Endodermal cell (in vitro differentiated cells): ENCODE measurements around the gene TFPI2. TPM values are rescaled to one million over a fixed set of nuclear protein-coding genes. Genes with fewer than 3 reads are reported as not detected.

Experiments used
- DNase-seq: peaks from one replicate; pipeline ENCODE4 v3.0.0-alpha.2; 2017
- H3K27ac ChIP-seq: 2 replicates; pipeline ENCODE4 v1.5.1; 2013; ENCODE audit warnings: mild to moderate bottlenecking, low read depth, low read length, moderate library complexity
- H3K27me3 ChIP-seq: 2 replicates; pipeline ENCODE4 v1.6.1; 2013; ENCODE audit warnings: mild to moderate bottlenecking, low read length, moderate library complexity; ENCODE audit not compliant: insufficient read depth, control insufficient read depth, poor library complexity, severe bottlenecking
- H3K36me3 ChIP-seq: 2 replicates; pipeline ENCODE4 v1.7.0; 2013; ENCODE audit warnings: mild to moderate bottlenecking, low read length, moderate library complexity; ENCODE audit not compliant: control insufficient read depth, insufficient read depth
- H3K4me1 ChIP-seq: one replicate; pipeline ENCODE4 v1.7.0; 2013; ENCODE audit warnings: low read length; ENCODE audit not compliant: control insufficient read depth, insufficient read depth
- H3K4me3 ChIP-seq: 2 replicates; pipeline ENCODE4 v1.5.1; 2013; ENCODE audit warnings: mild to moderate bottlenecking, low read length, moderate library complexity
- H3K9ac ChIP-seq: 2 replicates; pipeline ENCODE4 v1.6.1; 2013; ENCODE audit warnings: mild to moderate bottlenecking, low read length, moderate library complexity; ENCODE audit not compliant: poor library complexity, severe bottlenecking; ENCODE audit errors: extremely low read depth
- H3K9me3 ChIP-seq: 2 replicates; pipeline ENCODE4 v1.6.1; 2013; ENCODE audit warnings: mild to moderate bottlenecking, low read length, moderate library complexity; ENCODE audit not compliant: control insufficient read depth
- H3K27ac Mint-ChIP-seq: 2 replicates; pipeline ENCODE4 v1.8.0; 2020; ENCODE audit warnings: mixed read lengths
- H3K27me3 Mint-ChIP-seq: 2 replicates; pipeline ENCODE4 v1.8.0; 2021; ENCODE audit warnings: mild to moderate bottlenecking, mixed read lengths; ENCODE audit not compliant: insufficient read depth
- H3K36me3 Mint-ChIP-seq: 2 replicates; pipeline ENCODE4 v1.8.0; 2020; ENCODE audit warnings: low read depth, mixed read lengths
- H3K4me1 Mint-ChIP-seq: 2 replicates; pipeline ENCODE4 v1.8.0; 2020; ENCODE audit warnings: mixed read lengths
- H3K4me3 Mint-ChIP-seq: 2 replicates; pipeline ENCODE4 v1.8.0; 2020; ENCODE audit warnings: mild to moderate bottlenecking, moderate library complexity, mixed read lengths
- H3K9me3 Mint-ChIP-seq: 2 replicates; pipeline ENCODE4 v1.8.0; 2020; ENCODE audit warnings: mild to moderate bottlenecking, mixed read lengths
- CTCF ChIP-seq: fragments of 200-600 bp; sonication (generic); conservative IDR thresholded peaks from 2 replicates; pipeline ENCODE4 v1.5.0; 2021; ENCODE audit warnings: antibody characterized with exemption, mild to moderate bottlenecking
- WGBS, 2 experiments: methylation state at CpG; one replicate each; pipeline versions ENCODE4 v1.1.5 to v1.1.7; 2013; ENCODE audit warnings: missing lambda C conversion rate in 2 of 2, mixed read lengths in 1 of 2; ENCODE audit not compliant: insufficient coverage in 1 of 2, insufficient read length in 1 of 2; 5-methylcytosine and 5-hydroxymethylcytosine counted together
- total RNA-seq, 2 donors: library from RNA; stranded (reverse); fragmentation: NEBNext Ultra II Directional in 1 of 2; extraction: Animal tissue kit (Norgen Biotek cat#: 25700) in 1 of 2; gene quantifications; 2 replicates in 1 of 2; 3 replicates in 1 of 2; pipeline ENCODE4 v1.2.1, GENCODE V29; 2021

The TFPI2 gene
- total RNA-seq, 2 donors from 2014 or later, result 2.3 to 3.1 TPM

- H3K36me3 ChIP-seq, result no peaks in the 10 kb centered on the region
- WGBS, 2 experiments, result 98% methylated on average over 6 of the region's 6 CpGs; no CpG with 5 or more reads in 1 of the 2 experiments
- TF ChIP-seq CTCF, result no peak
- no peaks in the 10 kb centered on the region for H3K4me1 ChIP-seq
- H3K27ac Mint-ChIP-seq, result no peak overlapping the region
- no peak overlapping the region for H3K4me3 Mint-ChIP-seq
- no peak overlapping the region for H3K27ac ChIP-seq
- H3K9me3 ChIP-seq, result no peaks in the 10 kb centered on the region
- no peaks in the 10 kb centered on the region for H3K36me3 Mint-ChIP-seq
- no peak overlapping the region for H3K4me3 ChIP-seq
- no peaks in the 10 kb centered on the region for H3K9me3 Mint-ChIP-seq
- H3K27me3 ChIP-seq, result no peaks in the 10 kb centered on the region
- H3K27me3 Mint-ChIP-seq, result peaks cover 5% of the 10 kb centered on the region
- H3K9ac ChIP-seq, result no peak overlapping the region
- DNase-seq, result no peak
- peaks cover 10% of the 10 kb centered on the region for H3K4me1 Mint-ChIP-seq
These were observed 32.7 kb upstream of the TFPI2 start for GRCh38 chr7:93923296-93923695.

- Histone ChIP-seq H3K9me3 (no peaks in the 10 kb centered on the region), H3K36me3 (no peaks in the 10 kb centered on the region), H3K27me3 (no peaks in the 10 kb centered on the region), H3K27ac (peak within 1 kb of the TSS; percentile 77), H3K4me3 (peak within 1 kb of the TSS; percentile 78), H3K4me1 (no peaks in the 10 kb centered on the region), H3K9ac (peak within 1 kb of the TSS; percentile 9)
- Mint-ChIP-seq H3K9me3 (no peaks in the 10 kb centered on the region), H3K36me3 (no peaks in the 10 kb centered on the region), H3K27ac (peak within 1 kb of the TSS; percentile 48), H3K27me3 (peaks cover 5% of the 10 kb centered on the region), H3K4me1 (peaks cover 10% of the 10 kb centered on the region), H3K4me3 (peak within 1 kb of the TSS; percentile 67)
- peak; percentile 84 for DNase-seq
- TF ChIP-seq CTCF, result peak; percentile 26
- WGBS, 2 experiments, result 2 to 11% methylated on average over 15 to 39 of the region's 39 CpGs
These were observed 31.3 kb upstream of the TFPI2 start, which contains the start of gene GNG11 for GRCh38 chr7:93921607-93922566. GNG11 (plus strand) TSS chr7:93921735; CDS start chr7:93922138, 403 bp downstream.

- whole genome bisulfite sequencing, 2 experiments, result 88% methylated on average over 6 of the region's 8 CpGs; no CpG with 5 or more reads in 1 of the 2 experiments
- Mint-ChIP-seq H3K9me3 (no peaks in the 10 kb centered on the region), H3K4me1 (peaks cover 10% of the 10 kb centered on the region), H3K36me3 (no peaks in the 10 kb centered on the region), H3K27me3 (peaks cover 5% of the 10 kb centered on the region), H3K4me3 (peak overlapping the region; percentile 67), H3K27ac (no peak overlapping the region)
- Histone ChIP-seq H3K9ac (no peak overlapping the region), H3K4me1 (no peaks in the 10 kb centered on the region), H3K4me3 (peak overlapping the region; percentile 78), H3K27me3 (no peaks in the 10 kb centered on the region), H3K9me3 (no peaks in the 10 kb centered on the region), H3K27ac (no peak overlapping the region), H3K36me3 (no peaks in the 10 kb centered on the region)
- no peak for DNase-seq
- no peak for TF ChIP-seq CTCF
These were observed 30.6 kb upstream of the TFPI2 start for GRCh38 chr7:93921186-93921585.
